Measurements from ENCODE around the gene AFAP1L1. TPM values are rescaled to one million over a fixed set of nuclear protein-coding genes. Genes with fewer than 3 reads are reported as not detected.

Gene AFAP1L1
- total and polyA plus RNA-seq, 9 of the 15 experiments (the other 6 are each of a cell fraction or from before 2014, with no cell fraction given), result 0.01 to 0.12 (median 0.03) TPM; not detected in 4

DNA sequence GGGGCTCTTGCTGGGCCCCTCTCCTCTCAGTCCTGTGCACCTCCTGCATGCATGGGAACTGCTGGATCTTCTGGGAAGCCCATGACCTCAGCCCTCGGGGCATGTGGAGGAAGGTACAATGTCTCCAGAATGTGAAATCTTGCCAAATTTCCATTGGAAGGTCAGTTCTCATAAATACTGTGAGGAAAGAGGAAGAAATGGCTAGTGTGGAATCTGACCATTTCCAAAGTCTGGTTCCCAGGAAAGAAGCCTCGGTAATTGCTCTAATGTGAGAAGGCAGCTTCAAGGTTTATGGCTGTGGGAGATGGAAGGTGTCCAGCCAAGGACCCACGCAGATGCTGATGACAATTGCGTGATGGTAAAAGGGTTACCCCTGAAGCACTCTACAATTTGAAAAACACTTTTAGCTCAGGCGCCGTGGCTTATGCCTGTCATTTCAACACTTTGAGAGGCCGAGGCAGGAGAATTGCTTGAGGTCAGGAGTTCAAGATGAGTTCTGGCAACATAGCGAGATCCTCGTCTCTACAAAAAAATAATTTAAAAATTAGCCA, 115.5 kb downstream of the AFAP1L1 start:
- no peaks in the 10 kb centered on the region for H4K20me1 ChIP-seq (replicated peaks; ENCODE audit: control insufficient read depth, insufficient read depth, low read length)
- no peak for TF ChIP-seq POLR2AphosphoS2 (IDR thresholded peaks at IDR 0.05; ENCODE audit: low read length)
- ATAC-seq, result no peak
- WGBS (ENCODE audit: insufficient coverage, low coverage, missing lambda C conversion rate), result 60% methylated on average over 9 of the region's 9 CpGs
- intact Hi-C loops (cut with micrococcal nuclease), result no loop called here
- H3K9me1 ChIP-seq (ENCODE audit: control insufficient read depth, insufficient read depth, low read length), result no peaks in the 10 kb centered on the region
- no peaks in the 10 kb centered on the region for H3K27me3 ChIP-seq (ENCODE audit: control insufficient read depth in 2 of 2, insufficient read depth in 2 of 2, low read length in 2 of 2)
- no peaks in the 10 kb centered on the region for H3K79me2 ChIP-seq (ENCODE audit: control insufficient read depth, insufficient read depth, low read length)
- no peak overlapping the region for H3K4me2 ChIP-seq (ENCODE audit: insufficient read depth, low read length)
- in situ Hi-C loops (cut with MboI), result loop anchor here (5.0 kb wide), 1 partner anchor 40 kb away; no protein-coding TSS in a partner anchor
- no peak for DNase-seq (ENCODE audit: extremely low read depth in 1 of 4, low spot score in 3 of 4)
- CTCF ChIA-PET (ENCODE audit: low intra/inter-chr PET ratio), result no interaction called here
- no peak for FAIRE-seq
- BruUV-seq (replicated peaks), result no TSS peak
- H3K4me3 ChIP-seq, result no peak overlapping the region
- H3K27ac ChIP-seq (ENCODE audit: extremely low read depth, low read depth, low read length), result no peak overlapping the region
- peaks cover 3 to 10% of the 10 kb centered on the region in 2 experiments; a peak in 3 of 5 replicates for H3K4me1 ChIP-seq (replicated peaks in 1 of 2; ENCODE audit: control insufficient read depth in 2 of 2, insufficient read depth in 2 of 2, low read length in 2 of 2)
- no peaks in the 10 kb centered on the region for H3K9me3 ChIP-seq (replicated peaks; ENCODE audit: control insufficient read depth, insufficient read depth, low read depth, low read length)
- H2AFZ ChIP-seq (ENCODE audit: low read depth, low read length), result no peak overlapping the region
- POLR2A ChIA-PET, result interaction anchor here (0.9 to 1.8 kb wide), 3 partner anchors 13 to 46 kb away, joined by 3 to 5 read pairs (median 3); no protein-coding TSS in a partner anchor
- no peaks in the 10 kb centered on the region for H3K36me3 ChIP-seq (ENCODE audit: control insufficient read depth, insufficient read depth, low read length)
- no peak overlapping the region for H3K9ac ChIP-seq (ENCODE audit: insufficient read depth in 1 of 2, low read depth in 2 of 2, low read length in 2 of 2)

GRCh38 chr5:149387982-149388381, 116.3 kb downstream of the AFAP1L1 start:
- H3K79me2 ChIP-seq (ENCODE audit: control insufficient read depth, insufficient read depth, low read length), result no peaks in the 10 kb centered on the region
- intact Hi-C loops (cut with micrococcal nuclease) (no loop called here), in situ Hi-C loops (cut with MboI) (loop anchor here (5.0 kb wide), 1 partner anchor 39 kb away; no protein-coding TSS in a partner anchor)
- ChIA-PET CTCF (ENCODE audit: low intra/inter-chr PET ratio) (no interaction called here), POLR2A (interaction anchor here (0.5 to 1.5 kb wide), 2 partner anchors 45 to 162 kb away, joined by 3 read pairs; no protein-coding TSS in a partner anchor)
- H3K4me1 ChIP-seq (replicated peaks in 1 of 2; ENCODE audit: control insufficient read depth in 2 of 2, insufficient read depth in 2 of 2, low read length in 2 of 2), result peaks cover 3 to 8% of the 10 kb centered on the region in 2 experiments; a peak in 3 of 5 replicates
- no peaks in the 10 kb centered on the region for H3K27me3 ChIP-seq (ENCODE audit: control insufficient read depth in 2 of 2, insufficient read depth in 2 of 2, low read length in 2 of 2)
- H3K36me3 ChIP-seq (ENCODE audit: control insufficient read depth, insufficient read depth, low read length), result no peaks in the 10 kb centered on the region
- DNase-seq (ENCODE audit: extremely low read depth in 1 of 4, low spot score in 3 of 4) (no peak), ATAC-seq (no peak), FAIRE-seq (no peak)
- H3K9me1 ChIP-seq (ENCODE audit: control insufficient read depth, insufficient read depth, low read length), result no peaks in the 10 kb centered on the region
- H4K20me1 ChIP-seq (replicated peaks; ENCODE audit: control insufficient read depth, insufficient read depth, low read length), result no peaks in the 10 kb centered on the region
- WGBS (ENCODE audit: insufficient coverage, low coverage, missing lambda C conversion rate), result 71% methylated on average over 1 of the region's 1 CpG
- H3K27ac ChIP-seq (ENCODE audit: extremely low read depth, low read depth, low read length), result no peak overlapping the region
- H3K4me3 ChIP-seq, result no peak overlapping the region
- no peak overlapping the region for H3K9ac ChIP-seq (ENCODE audit: insufficient read depth in 1 of 2, low read depth in 2 of 2, low read length in 2 of 2)
- no peak overlapping the region for H3K4me2 ChIP-seq (ENCODE audit: insufficient read depth, low read length)
- BruUV-seq (replicated peaks), result no TSS peak
- no peak overlapping the region for H2AFZ ChIP-seq (ENCODE audit: low read depth, low read length)
- no peaks in the 10 kb centered on the region for H3K9me3 ChIP-seq (replicated peaks; ENCODE audit: control insufficient read depth, insufficient read depth, low read depth, low read length)
- no peak for TF ChIP-seq ILK (tag; IDR thresholded peaks at IDR 0.05; ENCODE audit: borderline replicate concordance, low read depth)
- TF ChIP-seq STAT5A (IDR thresholded peaks at IDR 0.05; ENCODE audit: borderline replicate concordance, low read length), result no peak
- no peak for TF ChIP-seq KLF16 (IDR thresholded peaks at IDR 0.05)
- no peak for TF ChIP-seq BRD4 (IDR thresholded peaks at IDR 0.05)
- no peak for TF ChIP-seq ZNF780A (CRISPR knock-in tag; IDR thresholded peaks at IDR 0.05)
- TF ChIP-seq ILF3 (IDR thresholded peaks at IDR 0.05; ENCODE audit: borderline replicate concordance), result no peak
- no peak for TF ChIP-seq REST (IDR thresholded peaks at IDR 0.05; ENCODE audit: borderline replicate concordance)
- no peak for TF ChIP-seq REST (CRISPR knock-in tag; IDR thresholded peaks at IDR 0.05; ENCODE audit: low read depth)

Measured in K562 (cell line).